NCI-H345 treated with DMSO at 0.1 percent for 48 hours (cell line): Measurements from ENCODE around the gene LEKR1.
"Not testable (repeated sequence)": the region's sequence is repeated elsewhere in the genome, so short reads cannot be mapped to it uniquely, and the experiment has no call there.

ENCODE experiments used
- DNase-seq: peaks from one replicate; lab custom pipeline; 2025; ENCODE audit not compliant: unreplicated experiment; lab: John Stamatoyannopoulos, UW

Gene LEKR1

DNA sequence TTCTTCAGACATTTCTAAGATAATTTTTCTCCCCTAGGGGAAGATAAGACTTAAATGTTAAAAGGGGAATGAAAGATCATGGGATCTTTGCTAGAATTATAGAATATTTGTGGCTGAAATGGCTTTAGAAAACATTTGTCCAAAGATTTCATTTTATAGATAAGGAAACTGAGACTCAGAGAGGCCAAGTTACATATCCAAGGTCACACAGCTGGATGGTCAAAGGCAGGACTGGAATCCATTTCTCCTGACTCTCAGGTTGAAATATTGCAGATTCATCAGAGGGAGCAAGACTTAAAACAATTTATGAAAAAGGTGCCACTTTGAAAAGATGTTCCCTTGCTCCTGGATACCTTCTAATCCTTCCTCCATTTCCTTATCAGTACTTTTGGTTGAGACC lies 19.5 kb upstream of the LEKR1 start:
- no peak for DNase-seq

DNA sequence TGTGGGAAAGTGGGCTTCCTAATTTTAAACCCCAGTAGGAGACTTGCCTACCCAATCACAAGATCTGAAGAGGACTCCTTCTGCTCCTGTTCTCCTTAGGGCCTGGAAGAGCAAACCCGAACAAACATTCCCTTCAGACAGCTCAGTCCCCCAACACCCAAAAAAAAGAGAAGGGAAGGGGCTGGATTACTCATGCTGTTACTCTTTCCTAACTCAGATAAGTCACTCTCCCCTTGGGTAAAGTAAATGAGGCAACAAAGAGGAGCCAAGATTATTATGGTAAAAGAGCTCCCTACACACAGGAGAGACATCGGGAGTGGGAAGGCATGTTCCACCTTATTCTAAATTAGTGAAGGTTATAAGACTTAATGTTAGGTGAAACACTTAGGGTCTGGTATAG lies 18.1 kb upstream of the LEKR1 start:
- DNase-seq, result no peak

DNA sequence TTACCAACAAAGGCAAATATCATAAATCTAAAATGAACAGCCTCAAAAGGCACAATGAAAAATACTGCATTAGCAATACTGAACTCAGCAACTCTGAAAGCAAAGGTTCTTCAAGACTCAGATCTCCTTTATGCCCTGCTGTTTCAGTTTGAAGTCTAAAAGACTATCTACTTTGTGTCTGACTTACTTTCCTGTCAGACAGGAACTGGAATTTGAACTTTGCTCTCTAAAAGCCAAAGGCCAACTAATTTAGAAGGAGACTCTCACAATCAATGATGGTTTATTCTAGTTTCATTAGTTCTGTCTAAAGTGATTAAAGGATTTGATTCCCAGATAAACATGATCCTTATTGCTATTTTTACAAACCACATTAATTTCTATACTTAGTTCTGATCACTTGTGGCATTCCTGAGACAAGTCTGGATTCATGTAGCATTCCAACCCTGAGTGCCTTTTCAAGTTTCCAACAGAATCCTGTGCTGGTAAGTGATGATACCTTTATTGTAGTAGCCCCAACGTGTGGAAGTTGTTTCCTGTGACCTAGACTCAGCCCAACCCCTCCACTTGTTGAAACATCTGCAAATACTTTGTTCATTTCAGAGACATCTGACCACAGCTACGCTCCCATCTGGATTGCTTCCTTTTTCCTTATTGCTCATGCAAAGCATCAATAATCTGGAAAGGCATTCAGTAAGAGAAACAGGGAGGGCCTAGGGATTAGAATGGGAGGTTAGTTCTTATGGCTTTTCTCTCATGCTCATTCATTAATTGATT lies 14.9 kb upstream of the LEKR1 start:
- DNase-seq, result no peak

DNA sequence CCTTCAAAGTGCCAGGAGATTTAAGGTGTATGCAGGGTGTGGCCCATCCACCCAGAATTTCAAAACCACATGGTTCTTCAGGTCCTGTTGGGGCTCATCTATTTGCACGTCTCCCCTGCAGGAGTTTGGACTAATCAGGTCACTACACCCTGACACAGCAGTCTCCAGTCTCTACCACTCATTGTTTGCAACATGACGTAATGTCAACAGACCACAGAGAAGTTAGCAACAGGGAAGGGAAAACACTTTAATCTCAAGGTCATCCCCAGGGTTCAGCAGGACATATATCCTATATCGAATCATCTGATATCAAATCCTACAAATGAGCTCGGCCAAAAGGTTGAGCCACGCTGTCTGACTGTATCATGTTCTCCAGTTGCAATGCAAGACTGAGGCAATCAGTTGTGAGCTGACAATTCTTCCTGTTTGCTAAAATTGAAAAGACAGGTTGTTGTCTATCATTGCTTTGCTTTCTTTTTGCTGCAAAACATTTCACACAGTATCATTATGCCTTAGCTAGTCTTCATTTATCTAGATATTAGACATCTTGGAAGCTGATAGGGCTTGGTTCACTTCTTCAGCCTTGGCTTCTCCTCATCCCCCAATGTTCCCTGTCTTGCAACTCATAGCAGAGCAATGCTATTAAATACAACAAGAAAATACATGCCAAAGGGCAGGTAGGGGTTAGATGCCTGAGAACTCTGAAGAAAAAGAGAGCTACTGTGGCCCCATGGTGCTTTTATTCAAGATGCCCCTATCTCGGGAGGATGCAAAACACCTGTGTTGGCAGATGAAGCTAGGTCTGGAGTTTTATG lies 13.4 kb upstream of the LEKR1 start:
- DNase-seq, result no peak

DNA sequence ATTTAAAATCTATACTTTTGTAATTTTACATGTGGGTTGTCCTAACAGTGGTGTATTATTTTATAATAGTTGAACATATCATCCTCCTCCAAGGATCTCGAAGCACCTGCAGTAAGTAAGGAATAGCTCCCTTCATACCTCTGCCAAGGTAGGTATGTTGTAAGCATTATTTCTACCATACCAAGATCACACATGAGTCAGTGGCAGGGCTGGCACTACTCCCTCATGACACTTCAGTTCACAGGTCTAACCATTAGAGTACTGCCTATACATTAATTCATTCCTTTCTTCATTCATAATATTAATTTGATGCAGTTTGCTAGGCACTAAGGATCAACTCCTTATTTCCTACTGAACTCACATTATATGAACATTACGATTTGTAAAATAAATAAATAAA lies 11.9 kb upstream of the LEKR1 start:
- no peak for DNase-seq

DNA sequence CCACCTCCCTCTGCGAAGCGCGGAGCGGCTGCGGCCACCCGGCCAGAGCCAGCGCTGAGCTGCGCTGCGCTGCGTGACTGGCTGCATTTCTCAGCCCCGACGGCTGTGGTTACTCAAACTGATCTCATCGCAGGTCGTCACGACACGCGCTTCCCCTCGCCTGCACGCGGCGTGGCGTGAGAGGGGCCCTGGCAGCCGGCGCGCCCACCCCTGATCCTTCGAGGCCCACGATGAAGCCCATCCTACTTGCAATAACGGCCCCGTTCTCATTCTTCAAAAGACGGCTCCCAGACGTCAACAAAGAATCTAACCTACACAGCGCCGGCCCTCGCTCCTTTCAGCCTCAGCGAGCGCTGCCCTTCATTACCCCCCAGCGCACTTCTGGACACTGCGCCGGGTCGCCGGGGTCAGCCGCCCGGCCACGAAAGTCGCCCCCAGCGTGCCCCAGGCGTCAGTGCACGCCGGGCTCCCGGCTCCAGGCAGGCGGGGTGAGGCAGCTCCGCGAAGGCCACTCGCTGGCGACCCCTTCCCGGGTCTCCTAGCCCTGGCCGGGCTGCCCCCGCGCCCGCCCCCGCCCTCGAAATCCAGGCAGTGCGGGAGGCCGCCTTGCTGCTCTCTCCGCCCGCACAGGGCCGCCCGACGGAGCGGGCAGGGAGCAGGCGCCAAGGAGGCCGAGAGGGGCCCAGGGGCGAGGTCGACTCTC lies 9.9 kb upstream of the LEKR1 start:
- no peak for DNase-seq

DNA sequence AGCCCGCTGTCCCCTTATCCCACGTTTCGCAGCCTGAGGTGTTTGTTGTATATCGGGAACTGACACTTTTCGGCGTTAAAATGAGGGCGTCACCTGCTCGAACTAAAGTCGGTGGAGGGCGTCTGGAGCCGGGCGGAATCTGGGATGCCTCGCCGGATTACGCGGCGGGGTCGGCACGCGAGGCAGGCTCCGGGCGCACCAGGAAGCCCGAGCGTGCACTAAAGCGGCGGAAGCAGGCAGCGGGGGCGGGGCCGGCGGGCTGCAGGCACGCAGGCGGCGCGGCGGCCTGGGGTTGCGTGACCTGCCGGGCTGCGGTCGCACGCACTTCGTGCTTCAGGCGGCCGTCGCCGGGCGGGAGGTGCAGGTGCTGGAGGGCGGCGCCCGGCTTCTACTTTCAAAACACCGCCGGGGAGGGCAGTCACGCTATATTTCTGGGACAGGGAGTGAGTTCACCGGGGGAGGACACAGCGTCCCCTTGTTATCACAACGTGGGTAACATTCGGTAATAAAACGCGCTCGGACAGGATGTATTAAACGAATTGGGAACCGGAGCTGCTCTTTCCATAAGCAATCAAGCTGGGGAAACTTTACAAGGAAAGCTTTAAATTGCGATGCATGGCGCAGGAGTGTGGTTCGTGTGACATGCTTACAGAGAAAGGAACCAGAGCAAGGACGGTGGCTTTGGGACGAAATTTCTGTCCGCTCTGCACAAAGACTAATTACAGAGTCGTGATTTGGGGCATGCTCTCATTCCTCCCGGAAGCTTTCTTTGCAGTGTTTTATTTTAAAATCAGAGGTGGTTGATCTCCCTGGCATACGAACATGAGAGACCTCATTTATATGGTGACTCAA lies 9.1 kb upstream of the LEKR1 start:
- no peak for DNase-seq

DNA sequence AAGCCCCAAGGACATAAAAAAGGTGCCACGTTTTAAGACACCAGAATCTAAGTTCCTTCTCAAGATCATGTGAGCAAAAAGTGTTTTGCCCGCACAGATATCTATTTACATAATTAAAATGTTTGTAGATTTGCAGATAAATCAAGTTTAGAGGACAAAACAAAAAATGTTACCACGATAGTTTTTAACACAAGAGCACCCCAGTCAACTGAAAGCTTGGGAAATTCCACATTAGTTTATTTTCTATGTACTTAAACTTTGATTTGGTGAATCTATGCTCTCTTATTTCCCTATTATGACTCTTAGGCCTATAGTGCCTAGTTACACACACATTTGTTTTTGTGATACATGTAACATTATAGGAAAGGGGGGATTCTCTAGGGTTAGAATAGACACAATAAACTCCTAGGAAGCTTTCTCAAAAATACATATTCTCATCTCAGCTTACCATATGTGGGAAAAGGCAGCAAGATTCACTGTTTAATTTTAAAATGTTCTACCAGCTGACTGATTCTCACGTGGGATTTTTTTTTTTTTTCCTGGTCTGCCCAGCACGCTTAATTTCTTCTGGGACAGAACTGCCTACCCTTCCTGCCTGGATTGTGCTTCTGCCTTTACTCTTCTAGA lies 8.4 kb upstream of the LEKR1 start:
- DNase-seq, result no peak

DNA sequence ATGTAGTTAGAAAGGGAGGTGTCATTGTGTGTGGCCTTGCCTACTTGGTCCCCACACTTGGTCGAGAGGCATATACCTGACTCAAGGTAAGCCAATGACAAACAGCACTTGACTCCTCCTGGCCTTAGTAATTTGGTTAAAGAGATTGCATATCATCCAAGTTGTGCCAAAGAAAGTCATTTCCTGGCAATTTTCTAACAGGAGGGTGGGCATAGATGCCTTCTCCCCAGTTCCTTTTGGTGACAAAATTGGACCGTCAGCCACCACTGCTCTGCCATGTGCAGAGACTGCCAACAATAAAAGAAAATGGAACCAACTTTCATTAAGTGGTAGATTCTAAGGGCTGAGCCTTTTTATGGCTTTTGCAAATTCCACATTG lies 7.9 kb upstream of the LEKR1 start:
- no peak for DNase-seq

DNA sequence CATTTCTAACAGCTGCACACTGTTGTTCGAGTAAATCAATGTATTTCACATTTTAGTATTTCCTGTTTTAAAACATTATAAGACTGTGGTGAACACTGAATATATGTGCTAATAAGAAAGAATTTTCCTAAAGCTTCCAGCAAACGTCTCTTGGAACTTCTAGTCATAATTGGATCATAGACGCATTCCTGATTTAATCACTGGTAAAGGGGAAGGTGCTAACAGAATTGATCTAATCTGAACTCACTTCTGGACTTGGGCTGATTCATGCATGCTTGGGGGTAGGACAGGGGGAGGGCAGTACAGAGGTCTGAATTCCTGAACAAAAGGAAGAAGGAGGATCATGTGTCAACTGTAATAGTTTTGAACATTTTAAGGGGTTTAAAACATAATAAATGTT lies 7.3 kb upstream of the LEKR1 start:
- DNase-seq, result no peak

DNA sequence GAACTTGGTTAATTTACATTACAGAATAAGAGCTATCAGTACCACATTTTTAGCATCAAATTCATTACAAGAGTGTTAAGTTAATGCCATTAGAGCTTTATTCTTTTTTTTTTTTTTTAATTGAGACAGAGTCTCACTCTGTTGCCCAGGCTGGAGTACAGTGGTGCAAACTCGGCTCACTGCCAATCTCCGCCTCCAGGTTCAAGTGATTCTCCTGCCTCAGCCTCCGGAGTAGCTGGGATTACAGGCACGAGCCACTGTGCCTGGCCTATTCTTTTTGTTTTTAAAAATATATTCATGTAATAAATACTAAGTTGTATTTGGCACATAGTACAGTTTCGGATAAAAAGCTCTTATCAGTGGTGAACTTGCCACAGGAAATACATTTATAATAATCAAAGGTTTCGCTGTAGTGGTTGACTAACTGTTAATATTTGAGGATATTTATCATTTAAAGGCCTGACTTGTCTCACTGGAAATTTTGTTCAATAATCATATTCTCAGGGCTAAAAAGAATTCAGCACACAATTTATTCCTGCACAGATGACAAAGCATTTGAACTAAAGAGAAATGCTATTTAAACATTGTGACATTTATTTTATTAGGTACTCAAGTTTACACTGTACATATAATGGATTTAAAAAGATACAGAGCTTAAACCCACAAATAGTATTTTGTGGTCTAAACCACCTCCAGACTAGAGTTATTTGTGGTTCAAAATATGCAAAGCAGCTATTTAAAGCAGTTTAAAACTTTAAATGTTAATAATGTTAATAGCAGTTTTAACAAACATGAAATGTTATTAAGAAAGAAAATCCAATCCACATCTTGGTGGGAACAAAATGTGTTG lies 6.1 kb upstream of the LEKR1 start:
- DNase-seq, result no peak

DNA sequence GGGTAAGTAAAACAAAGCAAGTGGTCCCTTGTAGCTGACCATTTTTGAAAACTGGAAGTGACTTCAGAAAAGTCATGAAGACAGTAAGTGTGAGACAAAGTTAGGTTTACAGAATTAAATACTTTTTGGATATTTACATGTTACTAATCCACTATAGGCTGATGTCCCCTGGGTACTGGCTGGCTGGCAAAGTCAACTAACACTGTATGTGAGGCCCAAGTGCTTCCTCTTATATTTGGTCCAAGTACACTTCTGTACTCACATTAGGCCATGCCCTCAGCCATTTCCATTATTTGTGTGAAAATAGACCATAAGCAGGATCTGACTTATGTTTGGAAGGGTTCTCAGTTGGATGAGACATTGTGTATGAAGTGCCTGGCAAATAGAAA lies 5.5 kb upstream of the LEKR1 start:
- DNase-seq, result no peak

DNA sequence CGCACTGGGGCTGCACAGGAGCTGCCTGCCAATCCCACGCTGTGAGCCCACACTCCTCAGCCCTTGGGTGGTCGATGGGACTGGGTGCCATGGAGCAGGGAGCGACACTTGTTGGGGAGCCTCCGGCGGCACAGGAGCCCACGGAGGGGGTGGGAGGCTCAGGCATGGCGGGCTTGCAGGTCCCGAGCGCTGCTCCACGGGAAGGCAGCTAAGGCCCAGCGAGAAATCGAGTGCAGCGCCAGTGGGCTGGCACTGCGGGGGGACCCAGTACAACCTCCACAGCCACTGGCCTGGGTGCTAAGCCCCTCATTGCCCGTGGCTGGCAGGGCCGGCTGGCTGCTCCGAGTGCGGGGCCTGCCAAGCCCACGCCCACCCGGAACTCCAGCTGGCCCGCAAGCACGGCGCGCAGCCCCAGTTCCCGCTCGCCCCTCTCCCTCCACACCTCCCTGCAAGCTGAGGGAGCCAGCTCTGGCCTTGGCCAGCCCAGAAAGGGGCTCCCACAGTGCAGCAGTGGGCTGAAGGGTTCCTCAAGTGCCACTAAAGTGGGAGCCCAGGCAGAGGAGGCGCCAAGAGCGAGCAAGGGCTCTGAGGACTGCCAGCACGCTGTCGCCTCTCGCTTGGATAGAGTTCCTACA lies 3.4 kb upstream of the LEKR1 start:
- not testable (repeated sequence) for DNase-seq

DNA sequence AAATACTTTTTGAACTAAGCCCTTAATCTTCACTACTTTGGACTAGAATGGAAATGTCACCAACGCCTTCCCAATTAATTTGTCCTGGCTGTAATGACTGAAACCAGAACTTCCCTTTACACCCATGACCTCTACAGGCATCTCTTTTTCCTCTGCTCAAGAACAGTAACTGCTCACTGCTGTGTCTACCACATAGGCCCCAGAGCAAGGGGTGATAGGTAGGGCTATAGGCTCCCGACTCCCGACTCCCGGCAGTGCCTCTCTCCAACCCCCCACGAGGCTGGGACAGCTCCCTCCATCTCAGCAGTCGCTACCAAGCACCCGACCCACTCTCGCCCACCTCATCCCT lies 384 bp upstream of the LEKR1 start:
- no peak for DNase-seq

DNA sequence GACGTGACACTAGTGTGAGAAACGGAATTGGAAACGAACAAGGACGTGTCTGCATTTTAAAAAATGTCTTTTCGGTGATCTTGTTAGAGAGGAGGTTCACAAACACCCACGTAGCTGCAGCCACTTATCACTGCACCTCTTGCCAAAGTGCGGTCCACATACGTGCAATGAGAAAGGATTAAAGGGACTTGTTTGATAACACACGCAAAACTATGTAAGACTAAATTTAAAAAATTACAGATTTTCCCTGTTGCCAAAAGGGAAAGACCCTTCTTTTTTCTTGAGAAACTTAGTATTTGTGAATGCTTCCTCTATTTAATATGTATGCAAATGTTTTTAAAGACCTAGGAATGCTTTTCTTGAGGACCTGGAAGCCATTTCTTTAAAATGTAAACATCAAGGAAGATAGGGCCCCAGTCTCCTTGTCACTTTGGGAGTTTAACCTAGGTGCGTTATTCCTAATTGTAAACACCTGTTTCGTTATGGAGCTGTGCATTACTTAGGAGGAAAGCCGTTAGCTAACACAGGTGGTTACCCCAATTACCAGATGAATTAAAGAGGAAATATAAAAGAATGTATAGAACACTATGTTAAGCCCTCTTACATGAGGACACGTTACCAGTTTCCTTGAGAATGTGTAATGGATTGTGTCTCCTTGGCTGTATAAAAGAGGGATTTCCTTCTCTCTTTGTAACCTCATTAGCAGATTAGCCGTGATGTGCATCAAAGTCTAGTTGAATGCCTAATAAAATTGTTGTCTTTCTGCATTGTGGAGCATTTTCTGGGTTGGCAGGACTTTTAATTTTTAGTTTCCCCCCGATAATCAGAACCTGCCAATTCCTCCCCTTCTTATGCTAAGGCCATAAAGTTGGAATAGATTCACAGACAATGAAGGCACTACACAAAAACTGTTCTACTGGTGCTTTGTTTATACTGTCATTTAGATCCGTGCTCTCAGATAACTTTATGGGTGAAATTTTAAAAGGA lies 1.0 kb downstream of the LEKR1 start:
- DNase-seq, result no peak

DNA sequence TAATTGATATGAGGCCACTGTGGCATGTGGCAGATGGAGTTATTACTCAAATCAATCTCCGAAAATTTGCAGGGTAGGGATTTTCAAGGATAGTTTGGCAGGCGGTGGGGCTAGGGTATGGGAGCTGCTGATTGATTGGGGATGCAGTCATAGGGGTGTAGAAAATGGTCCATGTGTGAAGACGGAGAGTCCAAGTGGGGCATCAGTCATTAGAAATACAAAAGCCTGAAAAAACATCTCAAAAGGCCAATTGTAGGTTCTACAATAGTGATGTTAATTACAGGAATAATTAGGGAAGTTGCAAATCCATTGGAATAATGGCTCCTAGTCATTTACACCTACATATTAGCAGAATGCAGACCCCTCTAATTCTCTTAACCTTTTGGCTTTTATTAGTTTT lies 4.9 kb downstream of the LEKR1 start:
- no peak for DNase-seq

DNA sequence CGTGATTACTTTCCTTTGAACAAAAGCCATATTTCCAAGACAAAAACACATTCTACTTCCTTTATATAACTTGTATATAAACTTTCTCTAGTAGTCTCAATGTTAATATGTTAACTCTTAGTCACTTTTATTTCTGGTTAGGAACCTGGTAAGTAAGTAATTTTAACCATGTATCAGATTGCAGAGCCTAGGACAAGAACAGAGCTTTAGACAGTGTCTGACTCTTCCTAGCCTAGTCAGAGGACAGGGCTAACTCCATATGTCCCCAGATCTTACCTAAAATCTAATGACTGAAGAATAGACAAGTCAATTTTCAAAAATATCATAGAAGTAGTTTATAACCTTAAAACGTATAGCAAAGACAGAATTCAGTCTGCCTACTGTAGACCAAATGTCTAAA lies 8.3 kb downstream of the LEKR1 start:
- no peak for DNase-seq

DNA sequence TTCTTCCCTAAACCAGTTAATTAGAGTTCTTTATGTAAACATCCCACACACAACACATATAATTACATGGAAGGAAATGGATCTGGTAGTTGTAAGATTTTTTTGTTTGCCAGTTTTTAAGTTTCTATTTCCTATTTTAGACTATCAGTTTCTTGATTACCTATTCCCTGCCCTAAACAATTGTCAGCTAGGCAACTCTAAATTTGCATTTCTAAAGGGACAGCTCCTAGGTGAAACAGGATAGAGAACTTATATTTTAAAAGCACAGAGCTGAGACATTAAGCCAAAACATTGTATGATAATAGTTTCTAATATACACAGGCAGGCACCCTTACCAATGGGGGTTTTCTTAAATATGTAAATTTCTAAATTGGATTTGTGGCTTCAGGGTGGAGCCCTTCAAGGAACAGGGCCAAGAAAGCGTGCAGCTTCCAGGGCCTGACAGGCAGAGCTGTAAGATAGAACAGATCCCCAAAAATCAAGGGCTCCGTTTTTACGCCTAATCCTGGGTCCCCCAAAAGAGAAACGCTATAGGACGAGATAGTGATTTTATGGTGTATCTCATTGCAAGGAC lies 8.9 kb downstream of the LEKR1 start:
- no peak for DNase-seq
